Parathyroid adenoma (tissue), 2 donors: Measurements from ENCODE around the gene CCDC71L.

Source experiments
- H2AFZ ChIP-seq: fragments of 300-600 bp; sonication (generic); one replicate; pipeline ENCODE4 v1.7.0; 2017; ENCODE audit warnings: antibody characterized with exemption, mild to moderate bottlenecking
- H3K27ac ChIP-seq: fragments of 300-600 bp; sonication (generic); one replicate; pipeline ENCODE4 v1.7.0; 2017
- H3K27me3 ChIP-seq: fragments of 300-600 bp; sonication (generic); one replicate; pipeline ENCODE4 v1.7.0; 2017; ENCODE audit warnings: low read length; ENCODE audit not compliant: control insufficient read depth, insufficient read depth
- H3K36me3 ChIP-seq: fragments of 300-600 bp; sonication (generic); one replicate; pipeline ENCODE4 v1.7.0; 2017; ENCODE audit warnings: low read length; ENCODE audit not compliant: control insufficient read depth, insufficient read depth
- H3K4me1 ChIP-seq: fragments of 300-600 bp; sonication (generic); one replicate; pipeline ENCODE4 v1.7.0; 2017; ENCODE audit warnings: control low read depth
- H3K4me2 ChIP-seq: fragments of 300-600 bp; sonication (generic); one replicate; pipeline ENCODE4 v1.7.0; 2017; ENCODE audit warnings: low read length
- H3K4me3 ChIP-seq: fragments of 300-600 bp; sonication (generic); one replicate; pipeline ENCODE4 v1.7.0; 2017; ENCODE audit warnings: low read depth, low read length
- H3K79me2 ChIP-seq: fragments of 300-600 bp; sonication (generic); one replicate; pipeline ENCODE4 v1.7.0; 2017; ENCODE audit warnings: control low read depth
- H3K9ac ChIP-seq: fragments of 300-600 bp; sonication (generic); one replicate; pipeline ENCODE4 v1.7.0; 2017; ENCODE audit warnings: mild to moderate bottlenecking
- H3K9me3 ChIP-seq: fragments of 300-600 bp; sonication (generic); one replicate; pipeline ENCODE4 v1.7.0; 2017; ENCODE audit warnings: low read length; ENCODE audit not compliant: control insufficient read depth
- TF ChIP-seq, protein P1 (sequence below): fragments of 300-600 bp; sonication (generic); IDR thresholded peaks from one replicate; pipeline ENCODE4 v1.7.0; 2017; ENCODE audit warnings: antibody characterized with exemption, mild to moderate bottlenecking
- donor health status: primary hyperparathyroidism.

CCDC71L gene

DNA sequence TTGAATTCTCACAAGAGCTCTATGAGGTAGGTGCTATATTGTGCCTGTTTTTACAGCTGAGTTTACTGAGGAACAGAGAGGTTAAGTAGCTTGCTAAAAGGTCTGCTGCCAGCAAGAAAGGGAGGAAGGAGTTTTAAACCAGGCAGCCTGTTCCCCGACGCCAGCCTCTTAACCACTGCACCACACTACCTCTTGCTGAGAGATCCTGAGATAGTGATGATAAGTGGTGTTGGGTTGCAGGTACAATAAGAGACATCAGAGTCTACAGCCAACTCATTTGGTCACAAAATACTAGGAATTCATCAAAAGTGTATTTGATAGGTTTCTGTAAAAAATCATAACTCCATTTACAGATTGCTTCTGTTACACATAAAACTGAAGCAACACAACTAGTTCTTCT lies 8.0 kb downstream of the CCDC71L start:
- no peaks in the 10 kb centered on the region for H3K36me3 ChIP-seq
- TF ChIP-seq, protein P1, sequence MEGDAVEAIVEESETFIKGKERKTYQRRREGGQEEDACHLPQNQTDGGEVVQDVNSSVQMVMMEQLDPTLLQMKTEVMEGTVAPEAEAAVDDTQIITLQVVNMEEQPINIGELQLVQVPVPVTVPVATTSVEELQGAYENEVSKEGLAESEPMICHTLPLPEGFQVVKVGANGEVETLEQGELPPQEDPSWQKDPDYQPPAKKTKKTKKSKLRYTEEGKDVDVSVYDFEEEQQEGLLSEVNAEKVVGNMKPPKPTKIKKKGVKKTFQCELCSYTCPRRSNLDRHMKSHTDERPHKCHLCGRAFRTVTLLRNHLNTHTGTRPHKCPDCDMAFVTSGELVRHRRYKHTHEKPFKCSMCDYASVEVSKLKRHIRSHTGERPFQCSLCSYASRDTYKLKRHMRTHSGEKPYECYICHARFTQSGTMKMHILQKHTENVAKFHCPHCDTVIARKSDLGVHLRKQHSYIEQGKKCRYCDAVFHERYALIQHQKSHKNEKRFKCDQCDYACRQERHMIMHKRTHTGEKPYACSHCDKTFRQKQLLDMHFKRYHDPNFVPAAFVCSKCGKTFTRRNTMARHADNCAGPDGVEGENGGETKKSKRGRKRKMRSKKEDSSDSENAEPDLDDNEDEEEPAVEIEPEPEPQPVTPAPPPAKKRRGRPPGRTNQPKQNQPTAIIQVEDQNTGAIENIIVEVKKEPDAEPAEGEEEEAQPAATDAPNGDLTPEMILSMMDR = no peak
- no peaks in the 10 kb centered on the region for H3K4me1 ChIP-seq
- no peak overlapping the region for H3K4me2 ChIP-seq
- H2AFZ ChIP-seq = no peak overlapping the region
- no peak overlapping the region for H3K9ac ChIP-seq
- no peak overlapping the region for H3K4me3 ChIP-seq
- H3K9me3 ChIP-seq = no peaks in the 10 kb centered on the region
- no peaks in the 10 kb centered on the region for H3K27me3 ChIP-seq
- no peaks in the 10 kb centered on the region for H3K79me2 ChIP-seq
- H3K27ac ChIP-seq = no peak overlapping the region

GRCh38 chr7:106652092-106652491 lies 8.9 kb downstream of the CCDC71L start:
- TF ChIP-seq, protein P1 = no peak
- Histone ChIP-seq H3K9me3 (no peaks in the 10 kb centered on the region), H3K27me3 (no peaks in the 10 kb centered on the region), H3K4me3 (no peak overlapping the region), H3K79me2 (no peaks in the 10 kb centered on the region), H2AFZ (no peak overlapping the region), H3K9ac (no peak overlapping the region), H3K4me1 (no peaks in the 10 kb centered on the region), H3K4me2 (no peak overlapping the region), H3K27ac (no peak overlapping the region), H3K36me3 (no peaks in the 10 kb centered on the region)

DNA sequence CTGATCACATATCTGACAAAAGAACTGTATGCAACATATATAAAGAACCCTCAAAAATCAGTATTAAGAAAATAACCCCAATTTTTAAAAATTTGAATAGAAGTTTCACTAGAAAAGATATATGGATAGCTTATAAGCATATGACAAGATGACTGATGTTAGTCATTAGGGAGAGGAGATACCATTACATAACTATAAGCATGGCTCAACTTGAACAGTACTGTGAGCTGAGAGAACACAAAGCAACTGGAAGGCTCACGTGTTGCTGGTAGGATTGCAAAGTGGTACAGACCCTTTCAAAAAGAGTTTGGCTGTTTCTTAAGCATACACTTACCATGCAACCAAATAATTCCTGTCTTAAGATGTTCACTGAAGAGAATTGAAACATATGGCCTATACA lies 14.7 kb downstream of the CCDC71L start:
- no peaks in the 10 kb centered on the region for H3K36me3 ChIP-seq
- no peak overlapping the region for H3K4me2 ChIP-seq
- no peak overlapping the region for H3K4me3 ChIP-seq
- no peak overlapping the region for H3K27ac ChIP-seq
- H2AFZ ChIP-seq = no peak overlapping the region
- H3K4me1 ChIP-seq = no peaks in the 10 kb centered on the region
- no peaks in the 10 kb centered on the region for H3K27me3 ChIP-seq
- TF ChIP-seq, protein P1 = no peak
- H3K79me2 ChIP-seq = no peaks in the 10 kb centered on the region
- no peak overlapping the region for H3K9ac ChIP-seq
- H3K9me3 ChIP-seq = no peaks in the 10 kb centered on the region

- H3K36me3 ChIP-seq = no peaks in the 10 kb centered on the region
- no peak overlapping the region for H3K4me3 ChIP-seq
- no peak overlapping the region for H2AFZ ChIP-seq
- H3K4me2 ChIP-seq = no peak overlapping the region
- H3K27ac ChIP-seq = no peak overlapping the region
- H3K27me3 ChIP-seq = no peaks in the 10 kb centered on the region
- H3K79me2 ChIP-seq = no peaks in the 10 kb centered on the region
- no peaks in the 10 kb centered on the region for H3K9me3 ChIP-seq
- TF ChIP-seq, protein P1 = no peak
- no peaks in the 10 kb centered on the region for H3K4me1 ChIP-seq
- H3K9ac ChIP-seq = no peak overlapping the region
Measured at GRCh38 chr7:106644999-106645398, 16.0 kb downstream of the CCDC71L start.

DNA sequence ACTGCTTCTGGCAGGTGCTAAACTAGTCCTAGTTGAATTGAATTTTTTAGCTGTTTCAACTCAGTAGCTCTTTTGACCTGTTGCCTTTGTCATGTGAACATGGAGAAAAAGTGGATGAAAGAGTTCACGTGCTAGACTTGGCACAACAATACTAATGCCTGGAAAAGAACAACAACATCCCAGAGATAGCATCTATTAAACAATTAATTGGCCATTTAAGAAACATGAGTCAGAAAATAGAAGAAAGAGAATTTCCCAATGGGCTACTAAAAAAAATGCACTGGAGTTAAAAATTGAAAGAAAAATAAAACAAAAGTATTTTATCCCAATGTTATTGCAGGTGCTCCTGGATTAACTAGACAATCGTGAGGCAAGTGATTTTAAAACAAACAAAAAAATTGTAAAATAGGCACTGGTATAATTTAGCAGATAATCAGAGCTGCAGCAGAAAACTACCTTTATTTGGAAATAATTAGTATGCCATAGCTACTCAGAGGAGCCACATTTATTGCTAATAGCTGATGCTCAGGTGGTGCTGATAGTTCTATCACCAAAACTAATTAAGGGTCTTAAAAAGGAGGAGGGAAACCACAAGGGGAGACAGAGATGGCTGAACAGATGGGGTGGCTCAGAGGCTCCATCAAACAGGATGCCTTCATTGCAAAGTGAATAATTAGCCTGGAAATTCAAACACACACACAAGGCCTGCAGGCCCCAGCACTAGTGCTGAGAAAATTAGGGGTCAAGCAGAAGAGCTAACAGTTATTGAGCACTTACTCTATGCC lies 17.6 kb downstream of the CCDC71L start:
- H3K9ac ChIP-seq = no peak overlapping the region
- TF ChIP-seq, protein P1 = no peak
- H3K27ac ChIP-seq = no peak overlapping the region
- no peak overlapping the region for H2AFZ ChIP-seq
- no peaks in the 10 kb centered on the region for H3K4me1 ChIP-seq
- no peaks in the 10 kb centered on the region for H3K36me3 ChIP-seq
- no peak overlapping the region for H3K4me3 ChIP-seq
- H3K4me2 ChIP-seq = no peak overlapping the region
- no peaks in the 10 kb centered on the region for H3K27me3 ChIP-seq
- no peaks in the 10 kb centered on the region for H3K79me2 ChIP-seq
- H3K9me3 ChIP-seq = no peaks in the 10 kb centered on the region
